ENCODE measurements around the gene CST8.

GRCh38 chr20:23542801-23543200 is 51.9 kb downstream of the CST8 start:
- TF ChIP-seq CTCF (IDR thresholded peaks at IDR 0.05) (no peak), EZH2 (IDR thresholded peaks at IDR 0.05; ENCODE audit: borderline replicate concordance, insufficient read depth, low read depth, low read length, poor library complexity, severe bottlenecking) (no peak)

All from B cell (primary cell).